Spleen (tissue), 11 donors: Measurements from ENCODE around the gene LGR6. TPM values are rescaled to one million over a fixed set of nuclear protein-coding genes. Genes with fewer than 3 reads are reported as not detected.

Experiments used
- DNase-seq: peaks from one replicate; pipeline ENCODE4 v3.0.0-alpha.2; 2020
- H3K27ac ChIP-seq, 8 donors: fragments of 200-600 bp; sonication (generic) in 7 of 8; 1 replicate in 4 of 8; 2 replicates in 4 of 8; pipeline versions ENCODE4 v1.5.0 to v1.8.0; 2016 to 2021; ENCODE audit warnings: inconsistent platforms in 4 of 8, mild to moderate bottlenecking in 4 of 8, moderate library complexity in 1 of 8
- H3K27me3 ChIP-seq, 7 donors: fragments of 200-600 bp; sonication (generic) in 6 of 7; replicated peaks in 1 of 7; 1 replicate in 4 of 7; 2 replicates in 3 of 7; pipeline versions ENCODE4 v1.5.0 to v1.8.0; 2016 to 2021; ENCODE audit warnings: inconsistent platforms in 3 of 7, mild to moderate bottlenecking in 1 of 7
- H3K36me3 ChIP-seq, 6 donors: fragments of 200-600 bp; sonication (generic) in 5 of 6; 1 replicate in 4 of 6; 2 replicates in 2 of 6; pipeline versions ENCODE4 v1.5.0 to v1.8.0; 2016 to 2021; ENCODE audit warnings: inconsistent platforms in 2 of 6
- H3K4me1 ChIP-seq, 6 donors: fragments of 200-600 bp; sonication (generic) in 5 of 6; 1 replicate in 3 of 6; 2 replicates in 3 of 6; pipeline versions ENCODE4 v1.5.0 to v1.8.0; 2016 to 2021; ENCODE audit warnings: inconsistent platforms in 3 of 6
- H3K4me3 ChIP-seq, 8 donors: fragments of 200-600 bp; sonication (generic) in 7 of 8; 1 replicate in 4 of 8; 2 replicates in 4 of 8; pipeline versions ENCODE4 v1.5.0 to v1.8.0; 2016 to 2021; ENCODE audit warnings: inconsistent platforms in 4 of 8, mild to moderate bottlenecking in 4 of 8, moderate library complexity in 2 of 8
- H3K9me3 ChIP-seq, 8 donors: fragments of 200-600 bp; sonication (generic) in 7 of 8; 1 replicate in 4 of 8; 2 replicates in 4 of 8; pipeline versions ENCODE4 v1.5.0 to v1.8.0; 2016 to 2021; ENCODE audit warnings: inconsistent platforms in 4 of 8
- POLR2A ChIP-seq, 3 donors: fragments of 450-650 bp; IDR thresholded peaks; one replicate each; pipeline ENCODE4 v1.5.1; 2017; ENCODE audit warnings: antibody characterized with exemption in 3 of 3, mild to moderate bottlenecking in 1 of 3
- POLR2AphosphoS5 ChIP-seq, 3 donors: sonication (generic); formaldehyde crosslinking; IDR thresholded peaks; one replicate each; pipeline ENCODE4 v1.5.1; 2017; ENCODE audit warnings: antibody characterized with exemption in 3 of 3
- WGBS, 5 donors: extraction: QIAGEN DNeasy Blood & Tissue Kit in 3 of 5; methylation state at CpG; one replicate each; pipeline versions ENCODE4 v1.1.5 to v1.1.7; 2013 to 2018; 5-methylcytosine and 5-hydroxymethylcytosine counted together
- intact Hi-C: fragments of 100-400 bp; cut with DNase I; formaldehyde crosslinking; loops from one replicate; pipeline ENCODE4 v1.15.0; 2023; ENCODE audit warnings: low total_unique reads
- polyA plus RNA-seq, 3 donors: library from polyadenylated mRNA; stranded (reverse); fragments of 200-250 nt; gene quantifications; one replicate each; pipeline ENCODE4 v1.2.1, GENCODE V29; 2013
- total RNA-seq, 7 donors: library from RNA; depleted of rRNA in 3 of 7; stranded (reverse); fragments of >200 nt in 3 of 7; fragmentation: NEBNext Ultra II Directional in 4 of 7; extraction: Animal tissue kit (Norgen Biotek cat#: 25700) in 4 of 7; gene quantifications; one replicate each; pipeline versions ENCODE4 v1.1.0 to v1.2.1, GENCODE V29; 2016 to 2021
- TF ChIP-seq, protein P1 (sequence below), 11 experiments: fragments of 200-600 bp in 7 of 11; fragments of 450-650 bp in 4 of 11; sonication (generic) in 4 of 11; IDR thresholded peaks in 8 of 11; conservative IDR thresholded peaks in 3 of 11; 1 replicate in 7 of 11; 2 replicates in 4 of 11; pipeline versions ENCODE4 v1.4.0 to v1.8.0; 2016 to 2021; ENCODE audit warnings: antibody characterized with exemption in 11 of 11, inconsistent platforms in 4 of 11, mild to moderate bottlenecking in 1 of 11
- donor health status: healthy with polysubstance abuse.
- donor health status: DM: no; HTN: no; CAD: no; lungs with moderate emphysema.
- donor health status: DM: no; HTN: no; CAD: no.
- donor health status: Bipolar disorder and iron deficiency.
- donor health status: healthy.
- donor health status: DM: no; HTN: no; CAD: no.
- donor health status: DM: yes; HTN: yes; CAD: no.

Gene LGR6
- total and polyA plus RNA-seq, 10 donors = 0.61 to 24.5 (median 5.3) TPM

DNA sequence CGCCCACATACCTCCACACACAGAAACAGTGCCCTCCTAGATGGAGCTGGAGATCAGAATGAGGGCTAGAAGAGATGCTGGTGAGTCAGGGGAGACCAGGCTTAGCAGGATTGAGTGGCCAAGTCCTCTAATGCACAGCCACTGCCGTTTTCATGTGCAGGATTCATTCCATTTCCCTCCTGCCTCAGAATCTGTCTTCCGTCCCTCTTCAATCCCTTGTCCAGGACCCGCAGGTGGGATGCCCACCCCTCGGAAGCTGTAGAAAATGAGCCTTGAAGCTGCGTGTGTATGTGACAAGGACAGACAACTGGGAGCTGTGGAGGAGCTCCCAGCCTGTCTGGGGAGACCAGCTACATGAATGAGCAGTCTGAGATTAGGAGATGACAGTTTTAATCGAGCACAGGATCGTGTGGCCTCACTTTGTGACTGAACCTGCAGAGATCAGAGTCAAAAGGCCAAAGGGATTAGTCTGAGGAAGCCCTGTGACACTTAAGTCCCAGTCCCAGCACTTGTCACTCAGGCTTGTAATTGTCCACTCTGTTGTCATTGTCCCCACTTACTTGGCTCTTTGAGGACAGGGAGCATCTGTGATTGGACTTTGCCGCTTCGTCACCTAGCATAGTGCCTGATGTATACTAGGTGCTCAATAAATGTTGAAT is 22.0 kb downstream of the LGR6 start:
- intact Hi-C loops = no loop called here
- Histone ChIP-seq H3K27me3 (peaks cover 0 to 73% (median 15%) of the 10 kb centered on the region in 7 donors), H3K36me3 (no peaks in the 10 kb centered on the region), H3K27ac (no peak overlapping the region), H3K4me3 (no peak overlapping the region), H3K4me1 (peaks cover 0 to 22% (median 8%) of the 10 kb centered on the region in 6 donors), H3K9me3 (no peaks in the 10 kb centered on the region)
- TF ChIP-seq POLR2AphosphoS5 (IDR thresholded peaks at IDR 0.05) (no peak), POLR2A (IDR thresholded peaks at IDR 0.05) (no peak)
- TF ChIP-seq, protein P1, sequence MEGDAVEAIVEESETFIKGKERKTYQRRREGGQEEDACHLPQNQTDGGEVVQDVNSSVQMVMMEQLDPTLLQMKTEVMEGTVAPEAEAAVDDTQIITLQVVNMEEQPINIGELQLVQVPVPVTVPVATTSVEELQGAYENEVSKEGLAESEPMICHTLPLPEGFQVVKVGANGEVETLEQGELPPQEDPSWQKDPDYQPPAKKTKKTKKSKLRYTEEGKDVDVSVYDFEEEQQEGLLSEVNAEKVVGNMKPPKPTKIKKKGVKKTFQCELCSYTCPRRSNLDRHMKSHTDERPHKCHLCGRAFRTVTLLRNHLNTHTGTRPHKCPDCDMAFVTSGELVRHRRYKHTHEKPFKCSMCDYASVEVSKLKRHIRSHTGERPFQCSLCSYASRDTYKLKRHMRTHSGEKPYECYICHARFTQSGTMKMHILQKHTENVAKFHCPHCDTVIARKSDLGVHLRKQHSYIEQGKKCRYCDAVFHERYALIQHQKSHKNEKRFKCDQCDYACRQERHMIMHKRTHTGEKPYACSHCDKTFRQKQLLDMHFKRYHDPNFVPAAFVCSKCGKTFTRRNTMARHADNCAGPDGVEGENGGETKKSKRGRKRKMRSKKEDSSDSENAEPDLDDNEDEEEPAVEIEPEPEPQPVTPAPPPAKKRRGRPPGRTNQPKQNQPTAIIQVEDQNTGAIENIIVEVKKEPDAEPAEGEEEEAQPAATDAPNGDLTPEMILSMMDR (IDR thresholded peaks at IDR 0.05 in 8 of 11, conservative IDR thresholded peaks at IDR 0.05 in 3 of 11) = no peak
- DNase-seq = no peak
- 81 to 86% (median 81%) methylated on average over 10 of the region's 10 CpGs for WGBS, 5 donors

DNA sequence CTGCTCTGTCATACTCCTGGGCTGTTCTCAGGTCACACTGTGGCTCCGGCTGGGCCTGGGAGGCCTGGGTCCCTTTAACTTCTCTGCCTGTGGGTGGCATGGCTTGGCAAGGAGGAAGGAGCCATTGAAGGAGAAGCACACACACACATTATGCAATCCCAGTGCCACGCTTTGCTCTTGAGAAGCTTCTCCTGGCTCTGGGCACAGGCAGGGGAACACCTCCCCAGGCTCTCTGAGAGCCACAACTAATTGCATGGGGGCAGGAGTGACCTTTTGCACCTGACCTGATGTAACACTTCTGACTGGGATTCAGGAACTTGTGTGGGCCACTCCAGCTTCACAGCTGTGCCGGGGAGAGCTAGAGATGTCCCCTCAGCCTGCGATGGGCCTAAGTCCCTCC is 23.1 kb downstream of the LGR6 start:
- no peaks in the 10 kb centered on the region for H3K9me3 ChIP-seq
- intact Hi-C loops = no loop called here
- no peak for TF ChIP-seq POLR2A (IDR thresholded peaks at IDR 0.05)
- no peak for TF ChIP-seq POLR2AphosphoS5 (IDR thresholded peaks at IDR 0.05)
- TF ChIP-seq, protein P1 (IDR thresholded peaks at IDR 0.05 in 8 of 11, conservative IDR thresholded peaks at IDR 0.05 in 3 of 11) = no peak
- no peak for DNase-seq
- no peak overlapping the region for H3K27ac ChIP-seq
- H3K4me1 ChIP-seq = peaks cover 0 to 26% (median 10%) of the 10 kb centered on the region in 6 donors
- no peak overlapping the region for H3K4me3 ChIP-seq
- H3K27me3 ChIP-seq = peaks cover 0 to 62% (median 15%) of the 10 kb centered on the region in 7 donors
- WGBS, 5 donors = 50 to 82% (median 71%) methylated on average over 4 of the region's 4 CpGs
- no peaks in the 10 kb centered on the region for H3K36me3 ChIP-seq

DNA sequence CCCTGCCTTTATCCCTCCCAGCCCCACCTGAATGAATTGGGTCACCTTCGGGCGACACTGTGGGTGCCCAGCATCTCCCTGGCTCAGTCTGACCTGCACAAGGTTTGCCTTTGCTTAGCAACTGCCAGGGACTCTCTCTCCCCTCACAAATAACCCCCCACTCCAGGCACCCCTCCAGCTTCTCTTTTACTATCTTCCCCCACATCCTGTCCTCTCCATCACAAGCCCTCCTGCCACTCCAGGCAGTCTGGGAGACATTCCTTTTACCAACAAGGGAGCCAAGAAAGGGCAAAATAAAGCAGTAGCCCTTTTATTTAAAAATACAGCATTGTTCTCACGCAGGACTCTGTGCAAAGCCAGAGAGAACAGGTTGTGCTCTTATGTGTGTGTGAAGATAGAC is 23.9 kb downstream of the LGR6 start:
- peaks cover 0 to 54% (median 15%) of the 10 kb centered on the region in 7 donors for H3K27me3 ChIP-seq
- no peaks in the 10 kb centered on the region for H3K9me3 ChIP-seq
- H3K36me3 ChIP-seq = no peaks in the 10 kb centered on the region
- no peak for DNase-seq
- TF ChIP-seq, protein P1 (IDR thresholded peaks at IDR 0.05 in 8 of 11, conservative IDR thresholded peaks at IDR 0.05 in 3 of 11) = no peak
- TF ChIP-seq POLR2A (IDR thresholded peaks at IDR 0.05) (no peak), POLR2AphosphoS5 (IDR thresholded peaks at IDR 0.05) (no peak)
- intact Hi-C loops = no loop called here
- H3K4me1 ChIP-seq = peaks cover 0 to 30% (median 13%) of the 10 kb centered on the region in 6 donors
- no peak overlapping the region for H3K4me3 ChIP-seq
- WGBS, 5 donors = 82 to 90% (median 85%) methylated on average over 3 of the region's 3 CpGs
- no peak overlapping the region for H3K27ac ChIP-seq

DNA sequence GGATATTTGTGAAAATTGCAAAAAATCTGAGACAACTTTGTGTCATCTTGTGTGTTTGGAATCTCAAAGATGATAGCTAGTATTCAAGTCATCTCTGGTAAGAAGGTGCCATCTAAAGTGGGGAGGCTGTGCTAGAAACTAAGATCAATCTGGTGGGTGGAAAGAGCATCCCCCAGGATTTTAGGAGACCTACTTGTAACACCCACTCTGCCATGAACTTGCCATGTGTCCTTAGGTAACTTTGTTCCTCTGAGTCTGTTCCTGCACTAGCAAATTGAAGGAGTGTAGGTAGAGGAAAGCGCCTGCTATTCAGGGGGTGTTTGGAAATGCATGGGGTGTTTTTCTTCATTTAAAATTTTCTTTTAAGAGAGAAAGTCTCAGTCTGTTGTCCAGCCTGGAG is 24.4 kb downstream of the LGR6 start:
- TF ChIP-seq POLR2A (IDR thresholded peaks at IDR 0.05) (no peak), POLR2AphosphoS5 (IDR thresholded peaks at IDR 0.05) (no peak)
- TF ChIP-seq, protein P1 (IDR thresholded peaks at IDR 0.05 in 8 of 11, conservative IDR thresholded peaks at IDR 0.05 in 3 of 11) = no peak
- no peak for DNase-seq
- peaks cover 0 to 30% (median 13%) of the 10 kb centered on the region in 6 donors for H3K4me1 ChIP-seq
- intact Hi-C loops = no loop called here
- peaks cover 0 to 49% (median 15%) of the 10 kb centered on the region in 7 donors for H3K27me3 ChIP-seq
- H3K4me3 ChIP-seq = no peak overlapping the region
- 92 to 100% (median 100%) methylated on average over 1 of the region's 1 CpG for WGBS, 5 donors
- no peaks in the 10 kb centered on the region for H3K36me3 ChIP-seq
- no peaks in the 10 kb centered on the region for H3K9me3 ChIP-seq
- no peak overlapping the region for H3K27ac ChIP-seq
